H1 (cell line): Measurements from ENCODE around the gene CPLX1. TPM values are rescaled to one million over a fixed set of nuclear protein-coding genes. Genes with fewer than 3 reads are reported as not detected.

Experiments used
- CTCF ChIA-PET: fragments of 300-600 bp; sonication (Branson Sonifier 250); formaldehyde crosslinking; loops from one replicate; lab custom pipeline; 2021; ENCODE audit not compliant: partially characterized antibody; lab: Charles Lee
- POLR2A ChIA-PET: fragments of 300-600 bp; sonication (Branson Sonifier 250); formaldehyde crosslinking; loops from one replicate; lab custom pipeline; 2021; ENCODE audit warnings: inconsistent platforms; ENCODE audit not compliant: partially characterized antibody; lab: Charles Lee
- DNase-seq, 2 experiments: peaks; one replicate each; pipeline versions ENCODE4 v3.0.0 to v3.0.0-alpha.2; 2010 to 2022; ENCODE audit warnings: low spot score in 2 of 2, low read depth in 1 of 2, mixed read lengths in 1 of 2
- FAIRE-seq: peaks from 2 replicates; lab custom pipeline; 2011; peaks lifted over from hg19 to GRCh38; lab: Jason Lieb, UNC
- H2AFZ ChIP-seq: 2 replicates; pipeline ENCODE4 v1.8.1; 2012; ENCODE audit warnings: low read length, inconsistent platforms
- H2AK5ac ChIP-seq: 2 replicates; pipeline ENCODE4 v1.6.1; 2013; ENCODE audit warnings: low read depth, low read length
- H2BK120ac ChIP-seq: replicated peaks from 2 replicates; pipeline ENCODE3; 2013; ENCODE audit warnings: low read depth, low read length, inconsistent platforms
- H2BK12ac ChIP-seq: 2 replicates; pipeline ENCODE4 v1.6.1; 2013; ENCODE audit warnings: low read depth, low read length
- H2BK15ac ChIP-seq: 2 replicates; pipeline ENCODE4 v1.6.1; 2013; ENCODE audit warnings: low read length
- H2BK20ac ChIP-seq: 2 replicates; pipeline ENCODE4 v1.6.1; 2013; ENCODE audit warnings: low read length
- H2BK5ac ChIP-seq: 2 replicates; pipeline ENCODE4 v1.6.1; 2013; ENCODE audit warnings: low read depth, low read length
- H3K14ac ChIP-seq: 2 replicates; pipeline ENCODE4 v1.6.1; 2013; ENCODE audit warnings: inconsistent platforms; ENCODE audit not compliant: insufficient read length
- H3K18ac ChIP-seq: 2 replicates; pipeline ENCODE4 v1.6.1; 2013; ENCODE audit warnings: low read length; ENCODE audit errors: extremely low read depth
- H3K23ac ChIP-seq: 2 replicates; pipeline ENCODE4 v1.6.1; 2013; ENCODE audit warnings: inconsistent platforms; ENCODE audit not compliant: insufficient read length
- H3K23me2 ChIP-seq: 2 replicates; pipeline ENCODE4 v1.6.1; 2013; ENCODE audit warnings: low read depth, low read length
- H3K27ac ChIP-seq: 2 replicates; pipeline ENCODE4 v1.6.1; 2011; ENCODE audit warnings: low read depth, low read length, inconsistent platforms
- H3K27me3 ChIP-seq, 4 experiments: replicated peaks in 1 of 4; 1 replicate in 1 of 4; 2 replicates in 3 of 4; pipeline versions ENCODE4 v1.6.1 to v1.8.1; 2011 to 2013; ENCODE audit warnings: low read length in 3 of 4, mild to moderate bottlenecking in 3 of 4, inconsistent platforms in 2 of 4, mixed read lengths in 2 of 4, moderate library complexity in 1 of 4; ENCODE audit not compliant: control insufficient read depth in 3 of 4, insufficient read depth in 3 of 4; ENCODE audit errors: extremely low read depth in 1 of 4
- H3K36me3 ChIP-seq, 4 experiments: 2 replicates each; pipeline versions ENCODE4 v1.6.1 to v1.8.1; 2011 to 2013; ENCODE audit warnings: mild to moderate bottlenecking in 4 of 4, low read length in 3 of 4, moderate library complexity in 2 of 4, control low read depth in 1 of 4, inconsistent platforms in 1 of 4; ENCODE audit not compliant: insufficient read depth in 4 of 4, control insufficient read depth in 2 of 4
- H3K4ac ChIP-seq: replicated peaks from 2 replicates; pipeline ENCODE3; 2013; ENCODE audit warnings: low read length, low read depth, mixed read lengths, inconsistent platforms; ENCODE audit not compliant: insufficient read length
- H3K4me1 ChIP-seq, 4 experiments: replicated peaks in 1 of 4; 1 replicate in 1 of 4; 2 replicates in 3 of 4; pipeline versions ENCODE4 v1.6.1 to v1.8.1; 2011 to 2013; ENCODE audit warnings: low read length in 3 of 4, inconsistent platforms in 2 of 4, mixed read lengths in 1 of 4; ENCODE audit not compliant: insufficient read depth in 4 of 4, control insufficient read depth in 3 of 4
- H3K4me2 ChIP-seq, 2 experiments: 2 replicates each; pipeline versions ENCODE4 v1.6.1 to v1.8.1; 2011 to 2013; ENCODE audit warnings: low read depth in 2 of 2, low read length in 2 of 2, control low read depth in 1 of 2, inconsistent platforms in 1 of 2, mild to moderate bottlenecking in 1 of 2; ENCODE audit not compliant: insufficient read depth in 1 of 2
- H3K4me3 ChIP-seq, 4 experiments: fragments of 200-600, 300-600 bp in 1 of 4; sonication (generic), shearing (Covaris generic), sonication (Bioruptor Twin) in 1 of 4; 2 replicates each; pipeline versions ENCODE4 v1.5.1 to v1.8.1; 2011 to 2016; ENCODE audit warnings: low read length in 4 of 4, low read depth in 3 of 4, control low read depth in 2 of 4, inconsistent platforms in 2 of 4, mild to moderate bottlenecking in 2 of 4, mixed read lengths in 1 of 4, moderate library complexity in 1 of 4; ENCODE audit not compliant: insufficient read depth in 2 of 4; ENCODE audit errors: extremely low read depth in 1 of 4
- H3K56ac ChIP-seq: replicated peaks from 2 replicates; pipeline ENCODE3; 2013; ENCODE audit warnings: low read depth, mild to moderate bottlenecking, mixed read lengths, low read length, inconsistent platforms; ENCODE audit not compliant: insufficient read length
- H3K79me1 ChIP-seq: 2 replicates; pipeline ENCODE4 v1.6.1; 2013; ENCODE audit warnings: low read depth, low read length, control low read depth
- H3K79me2 ChIP-seq, 2 experiments: 2 replicates each; pipeline versions ENCODE4 v1.6.1 to v1.8.1; 2012 to 2013; ENCODE audit warnings: low read length in 2 of 2, mild to moderate bottlenecking in 2 of 2, inconsistent platforms in 1 of 2; ENCODE audit not compliant: insufficient read depth in 2 of 2, control insufficient read depth in 1 of 2
- H3K9ac ChIP-seq, 4 experiments: replicated peaks in 1 of 4; 1 replicate in 1 of 4; 2 replicates in 3 of 4; pipeline versions ENCODE4 v1.6.1 to v1.8.1; 2011 to 2013; ENCODE audit warnings: low read depth in 3 of 4, low read length in 3 of 4, control low read depth in 2 of 4, mild to moderate bottlenecking in 2 of 4, moderate library complexity in 2 of 4, inconsistent platforms in 1 of 4; ENCODE audit errors: extremely low read depth in 1 of 4
- H3K9me3 ChIP-seq, 2 experiments: 2 replicates each; pipeline versions ENCODE4 v1.6.1 to v1.8.1; 2012 to 2013; ENCODE audit warnings: mild to moderate bottlenecking in 2 of 2, moderate library complexity in 2 of 2, control low read depth in 1 of 2, inconsistent platforms in 1 of 2, low read depth in 1 of 2, low read length in 1 of 2, mixed read lengths in 1 of 2; ENCODE audit not compliant: insufficient read depth in 2 of 2
- H4K20me1 ChIP-seq, 2 experiments: replicated peaks in 1 of 2; 2 replicates each; pipeline versions ENCODE3 to v1.8.1; 2011 to 2013; ENCODE audit warnings: inconsistent platforms in 2 of 2, low read length in 2 of 2, mild to moderate bottlenecking in 1 of 2; ENCODE audit not compliant: insufficient read depth in 2 of 2, control insufficient read depth in 1 of 2
- H4K5ac ChIP-seq: 2 replicates; pipeline ENCODE4 v1.6.1; 2013; ENCODE audit warnings: low read length, low read depth, mixed read lengths, inconsistent platforms; ENCODE audit not compliant: insufficient read length
- H4K8ac ChIP-seq: 2 replicates; pipeline ENCODE4 v1.8.0; 2013; ENCODE audit warnings: mild to moderate bottlenecking, moderate library complexity, low read length, inconsistent platforms; ENCODE audit not compliant: insufficient read depth; ENCODE audit errors: extremely low read depth
- H4K91ac ChIP-seq: replicated peaks from 2 replicates; pipeline ENCODE3; 2013; ENCODE audit warnings: low read length, mixed read lengths, inconsistent platforms; ENCODE audit not compliant: insufficient read length
- TAF7 ChIP-seq: optimal IDR thresholded peaks from 2 replicates; pipeline ENCODE3; 2011; ENCODE audit warnings: low read depth, mild to moderate bottlenecking, inconsistent platforms, low read length, moderate library complexity, borderline replicate concordance
- WGBS, 2 experiments: shearing (Covaris generic) in 1 of 2; methylation state at CpG; one replicate each; pipeline versions ENCODE4 v1.1.6 to v1.1.7; 2013 to 2015; ENCODE audit warnings: low lambda C conversion rate in 2 of 2, mixed read lengths in 2 of 2, inconsistent platforms in 1 of 2, low coverage in 1 of 2, missing lambda C conversion rate in 1 of 2; ENCODE audit not compliant: insufficient replicate concordance in 2 of 2, insufficient coverage in 1 of 2, insufficient read length in 1 of 2; ENCODE audit errors: extremely low coverage in 1 of 2, missing lambda C conversion rate in 1 of 2; 5-methylcytosine and 5-hydroxymethylcytosine counted together
- polyA plus RNA-seq, 7 experiments: library from polyadenylated mRNA; depleted of rRNA in 3 of 7; stranded (reverse) in 5 of 7; unstranded in 2 of 7; fragments of >200 nt in 5 of 7; fragments of 200-250 nt in 2 of 7; gene quantifications; 1 replicate in 5 of 7; 2 replicates in 1 of 7; 4 replicates in 1 of 7; pipeline versions ENCODE4 v1.2.1 to v1.2.3, GENCODE V29; 2011 to 2013; ENCODE audit warnings: missing spikeins in 2 of 7, mixed read lengths in 2 of 7
- total RNA-seq: library from RNA; stranded (reverse); fragmentation: NEBNext Ultra II Directional; extraction: Animal tissue kit (Norgen Biotek cat#: 25700); gene quantifications from 2 replicates; pipeline ENCODE4 v1.2.1, GENCODE V29; 2021

CPLX1 gene
- total and polyA plus RNA-seq, 2 of the 8 experiments (the other 6 are each of a cell fraction or from before 2014, with no cell fraction given), result 0.32 to 0.56 TPM

GRCh38 chr4:865572-865971 lies 39.6 kb upstream of the CPLX1 start:
- peaks cover 0 to 18% of the 10 kb centered on the region in 2 experiments for H4K20me1 ChIP-seq
- H2AK5ac ChIP-seq, result no peak overlapping the region
- no peaks in the 10 kb centered on the region for H3K4me1 ChIP-seq
- no peak overlapping the region for H2BK5ac ChIP-seq
- H3K4ac ChIP-seq, result no peak overlapping the region
- H3K18ac ChIP-seq, result no peak overlapping the region
- H2AFZ ChIP-seq, result no peak overlapping the region
- H3K23me2 ChIP-seq, result peaks cover 3% of the 10 kb centered on the region; the same call in 1 of the 2 replicates
- no peak overlapping the region for H2BK12ac ChIP-seq
- H3K79me2 ChIP-seq, result no peaks in the 10 kb centered on the region
- no peak overlapping the region for H2BK20ac ChIP-seq
- no peak overlapping the region for H3K14ac ChIP-seq
- H3K27ac ChIP-seq, result no peak overlapping the region
- no peak overlapping the region for H4K91ac ChIP-seq
- no peak overlapping the region for H3K56ac ChIP-seq
- H3K27me3 ChIP-seq, result no peaks in the 10 kb centered on the region
- peaks cover 3% of the 10 kb centered on the region for H3K79me1 ChIP-seq
- DNase-seq, result no peak
- H3K9me3 ChIP-seq, result peaks cover 0 to 8% of the 10 kb centered on the region in 2 experiments; a peak in 1 of 4 replicates
- WGBS, 2 experiments, result 95% methylated on average over 13 of the region's 18 CpGs; no CpG with 5 or more reads in 1 of the 2 experiments
- H3K23ac ChIP-seq, result no peak overlapping the region
- H4K8ac ChIP-seq, result no peak overlapping the region
- POLR2A ChIA-PET, result no interaction called here
- H2BK15ac ChIP-seq, result no peak overlapping the region
- H3K9ac ChIP-seq, result no peak overlapping the region
- no peak overlapping the region for H2BK120ac ChIP-seq
- H4K5ac ChIP-seq, result no peak overlapping the region
- peaks cover 2 to 33% (median 23%) of the 10 kb centered on the region in 4 experiments; a peak in 7 of 8 replicates for H3K36me3 ChIP-seq
- H3K4me2 ChIP-seq, result no peak overlapping the region
- CTCF ChIA-PET, result interaction anchor here (1.5 to 2.3 kb wide), 4 partner anchors 10 to 36 kb away, joined by 3 to 10 read pairs (median 7); no protein-coding TSS in a partner anchor
- FAIRE-seq, result no peak
- H3K4me3 ChIP-seq, result no peak overlapping the region
- no peak for TF ChIP-seq TAF7
